ENCODE data around the gene MICAL2. TPM values are rescaled to one million over a fixed set of nuclear protein-coding genes. Genes with fewer than 3 reads are reported as not detected.
"Not testable (repeated sequence)": the region's sequence is repeated elsewhere in the genome, so short reads cannot be mapped to it uniquely, and the experiment has no call there.

The MICAL2 gene
- total RNA-seq, 6 experiments from 2014 or later: 17.0 to 50.7 (median 35.9) TPM

- Histone ChIP-seq H3K36me3 (no peaks in the 10 kb centered on the region), H3K4me1 (peaks cover 0 to 4% (median 1%) of the 10 kb centered on the region in 4 donors), H3K4me3 (no peak overlapping the region), H3K27ac (no peak overlapping the region), H3K27me3 (no peaks in the 10 kb centered on the region), H3K9me3 (no peaks in the 10 kb centered on the region)
- intact Hi-C loops (cut with DNase I): no loop called here
- no peak for ATAC-seq
- WGBS (ENCODE audit: insufficient coverage, low coverage, low lambda C conversion rate, missing lambda C conversion rate): 85% methylated on average over 3 of the region's 3 CpGs
- DNase-seq: no peak
- TF ChIP-seq POLR2A (IDR thresholded peaks at IDR 0.05) (no peak), CTCF (IDR thresholded peaks at IDR 0.05) (no peak)
Measured at GRCh38 chr11:12142909-12143308, 32.5 kb downstream of the MICAL2 start.

- no peaks in the 10 kb centered on the region for H3K36me3 ChIP-seq
- H3K9me3 ChIP-seq: no peaks in the 10 kb centered on the region
- TF ChIP-seq CTCF (IDR thresholded peaks at IDR 0.05) (no peak), POLR2A (IDR thresholded peaks at IDR 0.05) (no peak)
- DNase-seq (no peak), ATAC-seq (peak in 2 of 4 donors; percentile 34 to 36)
- H3K4me3 ChIP-seq: no peak overlapping the region
- intact Hi-C loops (cut with DNase I): no loop called here
- no peaks in the 10 kb centered on the region for H3K27me3 ChIP-seq
- peak overlapping the region in 1 of 3 donors; percentile 10 for H3K27ac ChIP-seq
- peaks cover 0 to 4% (median 1%) of the 10 kb centered on the region in 4 donors for H3K4me1 ChIP-seq
- WGBS (ENCODE audit: insufficient coverage, low coverage, low lambda C conversion rate, missing lambda C conversion rate): 58% methylated on average over 7 of the region's 7 CpGs
Measured at GRCh38 chr11:12143461-12144258, 33.3 kb downstream of the MICAL2 start.

GRCh38 chr11:12144330-12145174, 34.2 kb downstream of the MICAL2 start:
- WGBS (ENCODE audit: insufficient coverage, low coverage, low lambda C conversion rate, missing lambda C conversion rate): 69% methylated on average over 2 of the region's 11 CpGs
- Histone ChIP-seq H3K27me3 (no peaks in the 10 kb centered on the region), H3K4me1 (peaks cover 0 to 4% (median 1%) of the 10 kb centered on the region in 4 donors), H3K9me3 (no peaks in the 10 kb centered on the region), H3K36me3 (no peaks in the 10 kb centered on the region), H3K27ac (peak overlapping the region in 1 of 3 donors; percentile 10), H3K4me3 (no peak overlapping the region)
- TF ChIP-seq CTCF (IDR thresholded peaks at IDR 0.05): no peak
- TF ChIP-seq POLR2A (IDR thresholded peaks at IDR 0.05): no peak
- intact Hi-C loops (cut with DNase I): no loop called here
- DNase-seq (no peak), ATAC-seq (no peak)

- H3K36me3 ChIP-seq; intact Hi-C loops (cut with DNase I); H3K4me1 ChIP-seq; H3K27ac ChIP-seq; ATAC-seq; H3K9me3 ChIP-seq; DNase-seq; H3K4me3 ChIP-seq; H3K27me3 ChIP-seq: not testable (repeated sequence)
- 100% methylated on average over 3 of the region's 3 CpGs for WGBS (ENCODE audit: insufficient coverage, low coverage, low lambda C conversion rate, missing lambda C conversion rate)
Measured at GRCh38 chr11:12146678-12147077, 36.3 kb downstream of the MICAL2 start.

- intact Hi-C loops (cut with DNase I): no loop called here
- Histone ChIP-seq H3K27me3 (no peaks in the 10 kb centered on the region), H3K9me3 (no peaks in the 10 kb centered on the region), H3K27ac (no peak overlapping the region), H3K4me1 (peaks cover 0 to 4% (median 1%) of the 10 kb centered on the region in 4 donors), H3K36me3 (no peaks in the 10 kb centered on the region), H3K4me3 (no peak overlapping the region)
- ATAC-seq: no peak
- TF ChIP-seq POLR2A (IDR thresholded peaks at IDR 0.05) (no peak), CTCF (IDR thresholded peaks at IDR 0.05) (no peak)
- no peak for DNase-seq
- 71% methylated on average over 4 of the region's 5 CpGs for WGBS (ENCODE audit: insufficient coverage, low coverage, low lambda C conversion rate, missing lambda C conversion rate)
Measured at GRCh38 chr11:12147827-12148226, 37.4 kb downstream of the MICAL2 start.
